Measurements from ENCODE around the gene TTLL9. TPM values are rescaled to one million over a fixed set of nuclear protein-coding genes. Genes with fewer than 3 reads are reported as not detected.

The TTLL9 gene
- polyA plus RNA-seq, 1 experiment, result 0.11 TPM

- CTCF ChIA-PET, result interaction anchor here (0.5 to 10.6 kb wide), 9 partner anchors 9 to 199 kb away, joined by 3 to 105 read pairs (median 4); partner anchors contain the start of gene MYLK2
- H3K27me3 ChIP-seq (ENCODE audit: control insufficient read depth, insufficient read depth, low read length), result 0 out of 2 replicates have a peak, but pooled peaks cover 2% of the 10 kb centered on the region
- H3K4me3 ChIP-seq (ENCODE audit: low read depth, low read length), result no peak overlapping the region
- no peak for TF ChIP-seq CTCF (IDR thresholded peaks at IDR 0.05; ENCODE audit: insufficient read depth, low read depth, low read length)
- no peaks in the 10 kb centered on the region for H3K36me3 ChIP-seq (ENCODE audit: control insufficient read depth, insufficient read depth, low read length)
- POLR2A ChIA-PET, result no interaction called here
- no peak for DNase-seq (ENCODE audit: low read depth)
These were observed 36.4 kb upstream of the TTLL9 start for GRCh38 chr20:31833931-31834521.

GRCh38 chr20:31835554-31835953, 34.9 kb upstream of the TTLL9 start:
- TF ChIP-seq CTCF (IDR thresholded peaks at IDR 0.05; ENCODE audit: insufficient read depth, low read depth, low read length), result no peak
- Histone ChIP-seq H3K27me3 (ENCODE audit: control insufficient read depth, insufficient read depth, low read length) (0 out of 2 replicates have a peak, but pooled peaks cover 2% of the 10 kb centered on the region), H3K4me3 (ENCODE audit: low read depth, low read length) (no peak overlapping the region), H3K36me3 (ENCODE audit: control insufficient read depth, insufficient read depth, low read length) (no peaks in the 10 kb centered on the region)
- no peak for DNase-seq (ENCODE audit: low read depth)
- ChIA-PET POLR2A (no interaction called here), CTCF (interaction anchor here (0.7 to 10.6 kb wide), 5 partner anchors 13 to 200 kb away, joined by 3 to 105 read pairs (median 4); partner anchors contain the start of gene MYLK2)

GRCh38 chr20:31835977-31836852, 34.2 kb upstream of the TTLL9 start:
- ChIA-PET CTCF (interaction anchor here (0.7 to 10.6 kb wide), 8 partner anchors 9 to 199 kb away, joined by 3 to 105 read pairs (median 4); partner anchors contain the start of genes FOXS1 and MYLK2), POLR2A (no interaction called here)
- no peak for TF ChIP-seq CTCF (IDR thresholded peaks at IDR 0.05; ENCODE audit: insufficient read depth, low read depth, low read length)
- H3K27me3 ChIP-seq (ENCODE audit: control insufficient read depth, insufficient read depth, low read length), result 0 out of 2 replicates have a peak, but pooled peaks cover 2% of the 10 kb centered on the region
- no peak overlapping the region for H3K4me3 ChIP-seq (ENCODE audit: low read depth, low read length)
- peak; percentile 41 for DNase-seq (ENCODE audit: low read depth)
- no peaks in the 10 kb centered on the region for H3K36me3 ChIP-seq (ENCODE audit: control insufficient read depth, insufficient read depth, low read length)

- Histone ChIP-seq H3K36me3 (ENCODE audit: control insufficient read depth, insufficient read depth, low read length) (no peaks in the 10 kb centered on the region), H3K27me3 (ENCODE audit: control insufficient read depth, insufficient read depth, low read length) (0 out of 2 replicates have a peak, but pooled peaks cover 2% of the 10 kb centered on the region), H3K4me3 (ENCODE audit: low read depth, low read length) (no peak overlapping the region)
- no peak for TF ChIP-seq CTCF (IDR thresholded peaks at IDR 0.05; ENCODE audit: insufficient read depth, low read depth, low read length)
- DNase-seq (ENCODE audit: low read depth), result no peak
- POLR2A ChIA-PET, result interaction anchor here (0.5 kb wide), 1 partner anchor 99 kb away, joined by 3 read pairs; no protein-coding TSS in a partner anchor
- CTCF ChIA-PET, result interaction anchor here (0.9 to 10.6 kb wide), 11 partner anchors 8 to 194 kb away, joined by 3 to 105 read pairs (median 4); partner anchors contain the start of genes FOXS1, MYLK2 and PDRG1
These were observed 33.4 kb upstream of the TTLL9 start for GRCh38 chr20:31836853-31837608.

Measured in BJ (cell line).